Measurements from ENCODE around the gene SLC16A7. TPM values are rescaled to one million over a fixed set of nuclear protein-coding genes. Genes with fewer than 3 reads are reported as not detected.
"Not testable (repeated sequence)": the region's sequence is repeated elsewhere in the genome, so short reads cannot be mapped to it uniquely, and the experiment has no call there.

The SLC16A7 gene
- total RNA-seq, 1 donor from 2014 or later = 9.5 TPM

- DNase-seq = no peak
Observed at GRCh38 chr12:59737725-59738463, 142.1 kb downstream of the SLC16A7 start.

GRCh38 chr12:59742841-59743240, 147.0 kb downstream of the SLC16A7 start:
- no peak for DNase-seq

GRCh38 chr12:59744564-59744963, 148.7 kb downstream of the SLC16A7 start:
- no peak for DNase-seq

GRCh38 chr12:59751091-59751490, 155.3 kb downstream of the SLC16A7 start:
- DNase-seq = not testable (repeated sequence)

GRCh38 chr12:59761542-59761941, 165.7 kb downstream of the SLC16A7 start:
- DNase-seq = no peak

- DNase-seq = no peak
Observed at GRCh38 chr12:59763835-59764234, 168.0 kb downstream of the SLC16A7 start.

GRCh38 chr12:59768031-59768430, 172.2 kb downstream of the SLC16A7 start:
- no peak for DNase-seq

- peak; percentile 18 for DNase-seq
Observed at GRCh38 chr12:59780605-59781135, 184.8 kb downstream of the SLC16A7 start.

GRCh38 chr12:59787610-59788009, 191.8 kb downstream of the SLC16A7 start:
- no peak for DNase-seq

GRCh38 chr12:59792647-59793046, 196.8 kb downstream of the SLC16A7 start:
- no peak for DNase-seq

GRCh38 chr12:59803735-59804134, 207.9 kb downstream of the SLC16A7 start:
- DNase-seq = no peak

- peak; percentile 61 for DNase-seq
Observed at GRCh38 chr12:59808317-59808910, 212.6 kb downstream of the SLC16A7 start.

GRCh38 chr12:59811991-59812390, 216.2 kb downstream of the SLC16A7 start:
- no peak for DNase-seq

- DNase-seq = no peak
Observed at GRCh38 chr12:59812716-59813115, 216.9 kb downstream of the SLC16A7 start.

GRCh38 chr12:59820594-59821011, 224.8 kb downstream of the SLC16A7 start:
- DNase-seq = no peak

- DNase-seq = no peak
Observed at GRCh38 chr12:59823567-59823966, 227.7 kb downstream of the SLC16A7 start.

GRCh38 chr12:59827767-59828166, 231.9 kb downstream of the SLC16A7 start:
- no peak for DNase-seq

GRCh38 chr12:59828521-59828920, 232.7 kb downstream of the SLC16A7 start:
- no peak for DNase-seq

GRCh38 chr12:59833408-59833807, 237.6 kb downstream of the SLC16A7 start:
- no peak for DNase-seq

- DNase-seq = peak; percentile 21
Observed at GRCh38 chr12:59834659-59835474, 239.0 kb downstream of the SLC16A7 start.

Data from dermis blood vessel endothelial cell (primary cell).